ENCODE measurements around the gene MEF2B. TPM values are rescaled to one million over a fixed set of nuclear protein-coding genes. Genes with fewer than 3 reads are reported as not detected.
A peak's percentile ranks its signal among the peaks of the same experiment; 100 is the strongest.

Gene MEF2B
- total and polyA plus RNA-seq, 8 donors, result 0.93 to 7.2 (median 2.9) TPM; not detected in 5

DNA sequence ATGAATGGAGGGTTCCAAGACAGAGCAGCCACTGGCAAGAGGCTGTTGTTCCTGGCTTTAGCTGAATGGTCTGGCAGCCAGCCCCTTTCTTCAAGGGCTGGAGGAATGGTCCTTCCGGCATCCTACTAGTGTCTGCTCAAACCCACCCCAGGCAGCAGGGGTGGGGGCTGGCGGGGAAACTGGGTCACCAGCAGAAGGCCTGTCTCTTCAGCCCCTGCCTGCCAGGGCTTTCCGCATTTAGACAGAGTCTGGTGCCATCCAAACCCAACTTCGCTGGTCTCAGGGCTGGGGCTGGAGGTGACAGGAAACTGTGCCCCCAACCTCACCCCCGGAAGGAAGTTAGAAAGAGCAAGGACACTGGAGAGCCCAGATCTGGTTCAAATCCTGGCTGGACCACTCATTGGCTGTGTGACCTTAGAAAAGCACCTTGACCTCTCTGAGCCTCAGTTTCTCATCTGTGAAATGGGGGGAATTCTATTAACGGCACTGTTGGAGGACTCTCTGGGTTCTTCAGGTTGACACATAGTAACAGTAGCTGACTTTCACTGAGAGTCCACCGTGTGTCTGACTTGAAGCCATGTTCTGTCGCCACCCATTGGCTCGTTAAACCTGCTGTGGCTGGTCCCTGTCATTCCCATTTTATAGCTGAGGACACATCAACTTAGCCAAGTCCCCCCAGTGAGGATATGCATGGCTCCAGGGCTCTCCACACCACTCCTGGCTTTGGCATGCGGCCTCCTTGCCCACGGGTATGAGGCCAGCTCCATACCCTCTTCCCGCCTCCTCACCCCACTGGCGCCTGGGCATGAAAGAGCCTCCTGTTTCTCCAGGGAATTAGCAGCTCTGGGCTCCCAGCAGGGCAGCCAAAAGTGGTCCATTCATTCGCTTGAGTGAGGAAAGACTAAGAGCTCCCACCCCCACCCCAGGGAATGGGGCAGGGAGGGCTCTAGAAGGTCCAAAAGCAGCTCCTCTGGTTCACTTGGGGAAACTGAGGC lies 35.6 kb upstream of the MEF2B start:
- no peaks in the 10 kb centered on the region for H3K9me3 ChIP-seq

GRCh38 chr19:19204181-19204580 lies 34.1 kb upstream of the MEF2B start:
- Histone ChIP-seq H3K27ac (no peak overlapping the region), H3K27me3 (peaks cover 0 to 33% (median 0%) of the 10 kb centered on the region in 3 donors), H3K9me3 (no peaks in the 10 kb centered on the region), H3K4me3 (no peak overlapping the region), H3K36me3 (peaks cover under 1 to 27% (median 25%) of the 10 kb centered on the region in 4 donors), H3K4me1 (peaks cover 7 to 24% (median 18%) of the 10 kb centered on the region in 4 donors)
- no peak for DNase-seq
- WGBS, 5 donors, result 67 to 73% (median 72%) methylated on average over 13 of the region's 13 CpGs
- intact Hi-C loops (cut with DNase I; ENCODE audit: low total_unique reads), result no loop called here
- no peak for TF ChIP-seq POLR2AphosphoS5 (IDR thresholded peaks at IDR 0.05)
- no peak for TF ChIP-seq POLR2A (IDR thresholded peaks at IDR 0.05)
- TF ChIP-seq, protein P1, sequence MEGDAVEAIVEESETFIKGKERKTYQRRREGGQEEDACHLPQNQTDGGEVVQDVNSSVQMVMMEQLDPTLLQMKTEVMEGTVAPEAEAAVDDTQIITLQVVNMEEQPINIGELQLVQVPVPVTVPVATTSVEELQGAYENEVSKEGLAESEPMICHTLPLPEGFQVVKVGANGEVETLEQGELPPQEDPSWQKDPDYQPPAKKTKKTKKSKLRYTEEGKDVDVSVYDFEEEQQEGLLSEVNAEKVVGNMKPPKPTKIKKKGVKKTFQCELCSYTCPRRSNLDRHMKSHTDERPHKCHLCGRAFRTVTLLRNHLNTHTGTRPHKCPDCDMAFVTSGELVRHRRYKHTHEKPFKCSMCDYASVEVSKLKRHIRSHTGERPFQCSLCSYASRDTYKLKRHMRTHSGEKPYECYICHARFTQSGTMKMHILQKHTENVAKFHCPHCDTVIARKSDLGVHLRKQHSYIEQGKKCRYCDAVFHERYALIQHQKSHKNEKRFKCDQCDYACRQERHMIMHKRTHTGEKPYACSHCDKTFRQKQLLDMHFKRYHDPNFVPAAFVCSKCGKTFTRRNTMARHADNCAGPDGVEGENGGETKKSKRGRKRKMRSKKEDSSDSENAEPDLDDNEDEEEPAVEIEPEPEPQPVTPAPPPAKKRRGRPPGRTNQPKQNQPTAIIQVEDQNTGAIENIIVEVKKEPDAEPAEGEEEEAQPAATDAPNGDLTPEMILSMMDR (IDR thresholded peaks at IDR 0.05), result no peak

More for the DNA sequence above, 35.6 kb upstream of the MEF2B start:
- peak in 1 of 2 donors; percentile 38 for DNase-seq
- peaks cover 0 to 14% (median 12%) of the 10 kb centered on the region in 4 donors for H3K36me3 ChIP-seq
- no peak overlapping the region for H3K27ac ChIP-seq
- H3K4me3 ChIP-seq, result no peak overlapping the region
- TF ChIP-seq POLR2A (IDR thresholded peaks at IDR 0.05) (no peak), EP300 (IDR thresholded peaks at IDR 0.05) (no peak), POLR2AphosphoS5 (IDR thresholded peaks at IDR 0.05) (no peak)
- TF ChIP-seq, protein P1 (IDR thresholded peaks at IDR 0.05), result no peak
- intact Hi-C loops (cut with DNase I; ENCODE audit: low total_unique reads), result no loop called here
- peaks cover 0 to 49% (median 2%) of the 10 kb centered on the region in 3 donors for H3K27me3 ChIP-seq
- WGBS, 5 donors, result 46 to 56% (median 49%) methylated on average over 13 to 14 of the region's 14 CpGs
- H3K4me1 ChIP-seq, result peaks cover 7 to 24% (median 18%) of the 10 kb centered on the region in 4 donors

- DNase-seq, result peak; percentile 95 to 97
- 6 to 10% (median 9%) methylated on average over 41 to 60 of the region's 60 CpGs for WGBS, 5 donors
- H3K4me3 ChIP-seq, result peak within 1 kb of the TSS; percentile 62 to 74 (median 68)
- peaks cover 0 to 25% (median 0%) of the 10 kb centered on the region in 3 donors for H3K27me3 ChIP-seq
- TF ChIP-seq POLR2A (IDR thresholded peaks at IDR 0.05) (no peak), POLR2AphosphoS5 (IDR thresholded peaks at IDR 0.05) (peak in 2 of 3 donors; percentile 19 to 79), EP300 (IDR thresholded peaks at IDR 0.05) (no peak)
- TF ChIP-seq, protein P1 (IDR thresholded peaks at IDR 0.05), result no peak
- H3K4me1 ChIP-seq, result peaks cover 7 to 24% (median 18%) of the 10 kb centered on the region in 4 donors
- intact Hi-C loops (cut with DNase I; ENCODE audit: low total_unique reads), result no loop called here
- H3K9me3 ChIP-seq, result no peaks in the 10 kb centered on the region
- H3K36me3 ChIP-seq, result peaks cover 10 to 36% (median 35%) of the 10 kb centered on the region in 4 donors
- peak within 1 kb of the TSS; percentile 73 to 88 (median 82) for H3K27ac ChIP-seq
These were observed 33.2 kb upstream of the MEF2B start, which contains the start of gene NR2C2AP for GRCh38 chr19:19203012-19203856. TSS of gene NR2C2AP (minus strand) at chr19:19203414. CDS start at chr19:19203060, 354 bp downstream.

GRCh38 chr19:19202707-19203011 lies 32.6 kb upstream of the MEF2B start:
- DNase-seq, result no peak
- intact Hi-C loops (cut with DNase I; ENCODE audit: low total_unique reads), result no loop called here
- Histone ChIP-seq H3K4me1 (peaks cover 7 to 24% (median 18%) of the 10 kb centered on the region in 4 donors), H3K36me3 (peaks cover 10 to 42% (median 41%) of the 10 kb centered on the region in 4 donors), H3K4me3 (peak overlapping the region; percentile 62 to 74 (median 68)), H3K9me3 (no peaks in the 10 kb centered on the region), H3K27ac (peak overlapping the region; percentile 73 to 88 (median 82)), H3K27me3 (peaks cover 0 to 19% (median 0%) of the 10 kb centered on the region in 3 donors)
- no peak for TF ChIP-seq POLR2AphosphoS5 (IDR thresholded peaks at IDR 0.05)
- TF ChIP-seq POLR2A (IDR thresholded peaks at IDR 0.05), result no peak
- TF ChIP-seq, protein P1 (IDR thresholded peaks at IDR 0.05), result no peak
- TF ChIP-seq EP300 (IDR thresholded peaks at IDR 0.05), result no peak
- WGBS, 5 donors, result 1 to 9% (median 7%) methylated on average over 10 to 11 of the region's 11 CpGs
